SH-SY5Y (cell line): ENCODE results near the gene TMEM37.

Experiments used
- GATA2 ChIP-seq: IDR thresholded peaks from 2 replicates; pipeline ENCODE4 v1.6.1; 2011; ENCODE audit warnings: mild to moderate bottlenecking, low read depth, low read length
- GATA3 ChIP-seq: IDR thresholded peaks from 2 replicates; pipeline ENCODE4 v1.6.1; 2011; ENCODE audit warnings: low read depth, mild to moderate bottlenecking, low read length, moderate library complexity

The TMEM37 gene

DNA sequence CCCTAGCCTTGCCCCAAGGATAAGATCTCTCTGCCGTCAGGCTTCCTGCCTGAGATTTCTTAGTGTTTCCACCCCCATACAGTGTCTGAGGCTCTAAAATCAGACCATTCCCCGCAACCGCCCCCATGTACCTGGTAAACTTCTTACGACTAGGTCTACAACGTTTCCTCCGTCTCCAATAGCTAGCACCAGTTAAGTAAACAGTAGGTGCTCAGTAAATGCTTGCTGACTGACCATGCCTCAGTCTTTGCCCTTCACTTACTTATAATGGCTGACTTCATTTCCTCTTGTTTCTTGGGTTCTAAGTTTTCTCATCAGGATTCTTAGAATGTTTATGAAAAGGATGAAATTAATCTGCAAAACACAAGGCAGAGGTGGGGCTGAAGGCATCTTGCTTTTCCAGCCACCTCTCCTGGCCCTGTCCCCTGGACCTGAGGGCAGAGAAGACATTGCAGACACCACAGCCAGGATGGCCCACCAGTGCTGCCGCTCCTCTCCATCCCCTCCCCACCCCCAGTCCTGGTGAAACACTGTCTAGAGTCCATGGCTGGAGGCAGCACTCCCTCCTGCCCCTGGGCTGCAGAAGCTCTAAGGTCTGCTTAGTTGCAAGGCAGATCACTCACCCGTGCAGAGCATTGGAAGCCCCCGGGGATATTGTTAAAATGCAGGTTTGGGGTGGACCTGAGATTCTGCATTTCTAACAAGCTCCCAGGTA is 16.9 kb downstream of the TMEM37 start:
- TF ChIP-seq GATA3 (no peak), GATA2 (no peak)

GRCh38 chr2:119449521-119449920 is 17.9 kb downstream of the TMEM37 start:
- TF ChIP-seq GATA2, result no peak
- TF ChIP-seq GATA3, result no peak

DNA sequence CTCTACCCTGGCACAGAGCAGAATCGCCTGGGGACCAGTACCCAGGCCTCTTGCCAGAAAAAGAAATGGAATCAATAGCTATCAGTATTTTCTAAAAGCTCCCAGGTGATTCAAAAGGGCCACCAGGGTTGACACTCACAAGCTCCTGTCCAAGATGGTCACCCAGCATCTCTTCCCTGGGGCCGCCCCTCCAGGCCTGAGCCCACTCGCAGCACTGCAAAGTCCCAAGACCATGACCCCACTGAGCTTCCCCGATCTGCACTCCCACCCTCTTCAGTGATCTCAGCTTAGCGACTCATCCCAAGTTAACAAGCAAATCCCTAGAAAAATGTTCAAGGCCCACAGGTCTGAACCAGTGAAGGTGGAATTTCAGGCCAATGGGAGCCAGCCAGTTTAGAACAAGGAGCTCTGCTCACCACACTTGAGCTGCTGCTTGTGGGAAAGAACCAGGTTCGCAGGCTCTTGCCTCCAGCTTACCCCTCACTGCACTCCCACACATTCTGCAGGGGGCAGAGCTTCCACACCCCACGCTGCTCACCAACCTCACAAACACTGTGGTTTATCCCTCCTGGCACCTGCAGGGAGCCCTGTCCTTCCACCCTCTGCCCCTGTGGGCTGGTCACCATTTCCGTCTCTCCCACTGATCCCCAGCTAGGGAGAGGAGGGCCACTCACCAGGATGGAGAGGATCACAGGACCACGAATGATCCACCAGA is 19.8 kb downstream of the TMEM37 start:
- TF ChIP-seq GATA3, result no peak
- no peak for TF ChIP-seq GATA2

GRCh38 chr2:119453972-119454593 is 22.4 kb downstream of the TMEM37 start:
- TF ChIP-seq GATA3 (no peak), GATA2 (no peak)

- TF ChIP-seq GATA3, result no peak
- TF ChIP-seq GATA2, result no peak
Measured at GRCh38 chr2:119455066-119455718, 23.5 kb downstream of the TMEM37 start.

DNA sequence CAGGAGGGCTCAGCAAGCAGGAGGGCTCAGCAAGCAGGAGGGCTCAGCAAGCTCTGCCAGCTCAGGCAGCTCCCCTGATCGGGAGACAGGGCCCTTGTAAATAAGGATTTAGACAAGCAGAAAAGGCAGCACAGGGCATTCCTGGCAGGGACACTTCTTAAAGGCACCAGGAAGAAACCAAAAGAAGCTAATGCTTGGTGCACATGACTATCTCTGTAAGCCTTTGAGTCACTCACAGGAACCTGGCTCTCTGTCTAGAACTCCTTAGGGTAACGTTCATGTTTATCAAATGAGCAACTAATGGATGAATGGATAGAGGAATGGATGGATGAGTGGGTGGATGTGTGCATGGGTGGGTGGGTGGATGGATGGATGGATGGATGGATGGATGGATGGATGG is 28.4 kb downstream of the TMEM37 start:
- no peak for TF ChIP-seq GATA2
- no peak for TF ChIP-seq GATA3

DNA sequence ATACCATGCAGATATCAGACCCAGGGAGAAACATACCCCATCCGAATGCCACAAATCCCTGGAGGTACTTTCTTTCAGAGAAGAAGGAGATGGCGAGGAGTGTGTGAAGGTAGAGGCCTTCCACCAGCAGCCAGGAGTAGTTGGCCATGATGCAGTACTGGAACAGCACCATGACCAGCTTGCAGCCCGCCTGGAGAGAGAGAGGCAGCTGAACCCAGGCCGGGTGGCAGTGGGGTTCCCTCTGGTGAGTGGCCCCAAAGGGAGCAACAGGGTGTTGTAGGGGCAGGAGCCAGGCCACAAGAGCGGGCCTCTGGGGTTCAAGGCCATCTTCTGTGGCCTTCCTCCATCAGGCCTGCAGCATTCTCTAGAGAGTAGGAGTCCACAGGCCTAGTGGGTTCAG is 30.2 kb downstream of the TMEM37 start:
- TF ChIP-seq GATA2, result no peak
- TF ChIP-seq GATA3, result no peak

DNA sequence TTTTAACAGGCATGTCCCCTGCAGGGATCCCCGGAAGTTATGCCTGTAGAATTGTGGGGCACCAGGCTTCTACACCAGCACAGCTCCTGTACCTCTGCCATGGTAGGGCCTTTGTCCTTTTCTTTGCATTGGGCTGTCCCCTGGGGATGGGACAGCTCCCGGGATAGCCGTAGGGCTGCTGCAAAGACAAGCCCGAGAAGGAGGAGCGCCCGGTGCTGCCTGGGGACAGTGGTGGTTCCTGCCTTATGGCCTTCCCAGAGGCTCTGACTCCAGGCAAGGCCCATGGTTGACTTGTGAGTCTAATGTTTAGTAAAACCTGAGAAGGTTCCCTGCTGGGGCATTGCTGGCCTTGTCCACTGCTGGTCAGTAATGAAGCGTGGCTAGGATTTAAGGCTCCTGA is 30.9 kb downstream of the TMEM37 start:
- TF ChIP-seq GATA3 (no peak), GATA2 (no peak)

- TF ChIP-seq GATA3, result no peak
- TF ChIP-seq GATA2, result no peak
Measured at GRCh38 chr2:119463136-119463535, 31.5 kb downstream of the TMEM37 start.

GRCh38 chr2:119463990-119464389 is 32.3 kb downstream of the TMEM37 start:
- TF ChIP-seq GATA2, result no peak
- no peak for TF ChIP-seq GATA3

- TF ChIP-seq GATA3, result no peak
- no peak for TF ChIP-seq GATA2
Measured at GRCh38 chr2:119464981-119465380, 33.3 kb downstream of the TMEM37 start.

DNA sequence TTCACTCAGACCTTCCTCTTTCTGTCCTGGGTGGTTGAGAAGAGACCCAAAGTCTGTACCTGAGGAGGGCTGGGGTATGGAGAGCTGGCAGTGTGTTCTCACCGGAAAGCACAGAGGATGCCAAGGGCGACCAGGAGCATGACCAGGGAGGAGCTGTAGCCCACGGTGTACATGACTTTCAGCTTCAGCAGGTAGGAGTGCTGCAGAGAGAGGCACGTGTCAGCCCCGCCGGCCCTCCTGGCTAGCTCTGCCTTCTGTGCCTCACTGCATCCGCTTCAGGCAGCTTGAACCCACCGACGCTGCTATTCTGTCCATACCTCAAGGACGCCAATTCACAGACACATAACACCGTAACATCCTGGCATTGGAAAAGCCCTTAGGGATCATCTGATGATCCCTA is 34.0 kb downstream of the TMEM37 start:
- TF ChIP-seq GATA3, result no peak
- TF ChIP-seq GATA2, result no peak

GRCh38 chr2:119466373-119466772 is 34.7 kb downstream of the TMEM37 start:
- no peak for TF ChIP-seq GATA3
- no peak for TF ChIP-seq GATA2
